Kidney epithelial cell (primary cell): Measurements from ENCODE around the gene AHNAK2. TPM values are rescaled to one million over a fixed set of nuclear protein-coding genes. Genes with fewer than 3 reads are reported as not detected.

Experiments used
- DNase-seq: peaks from one replicate; pipeline ENCODE4 v3.0.0-alpha.2; 2010; ENCODE audit warnings: low read depth
- H3K27me3 ChIP-seq: 2 replicates; pipeline ENCODE4 v1.6.0; 2011; ENCODE audit warnings: low read length; ENCODE audit not compliant: control insufficient read depth, insufficient read depth
- H3K36me3 ChIP-seq: 2 replicates; pipeline ENCODE4 v1.5.1; 2011; ENCODE audit warnings: low read length; ENCODE audit not compliant: control insufficient read depth, insufficient read depth
- H3K4me3 ChIP-seq: 2 replicates; pipeline ENCODE4 v1.5.1; 2011; ENCODE audit warnings: low read depth, mild to moderate bottlenecking, control low read depth, low read length
- total RNA-seq: library from RNA; depleted of rRNA; stranded (reverse); fragments of >200 nt; gene quantifications from 2 replicates; pipeline ENCODE4 v1.2.3, GENCODE V29; 2015
- TF ChIP-seq, protein P1 (sequence below): IDR thresholded peaks from 2 replicates; pipeline ENCODE4 v1.5.1; 2011; ENCODE audit warnings: mild to moderate bottlenecking, moderate library complexity, low read length, control low read depth, inconsistent platforms; ENCODE audit not compliant: insufficient read depth, poor library complexity, severe bottlenecking

The AHNAK2 gene
- total RNA-seq, 1 donor from 2014 or later: 121 TPM

DNA sequence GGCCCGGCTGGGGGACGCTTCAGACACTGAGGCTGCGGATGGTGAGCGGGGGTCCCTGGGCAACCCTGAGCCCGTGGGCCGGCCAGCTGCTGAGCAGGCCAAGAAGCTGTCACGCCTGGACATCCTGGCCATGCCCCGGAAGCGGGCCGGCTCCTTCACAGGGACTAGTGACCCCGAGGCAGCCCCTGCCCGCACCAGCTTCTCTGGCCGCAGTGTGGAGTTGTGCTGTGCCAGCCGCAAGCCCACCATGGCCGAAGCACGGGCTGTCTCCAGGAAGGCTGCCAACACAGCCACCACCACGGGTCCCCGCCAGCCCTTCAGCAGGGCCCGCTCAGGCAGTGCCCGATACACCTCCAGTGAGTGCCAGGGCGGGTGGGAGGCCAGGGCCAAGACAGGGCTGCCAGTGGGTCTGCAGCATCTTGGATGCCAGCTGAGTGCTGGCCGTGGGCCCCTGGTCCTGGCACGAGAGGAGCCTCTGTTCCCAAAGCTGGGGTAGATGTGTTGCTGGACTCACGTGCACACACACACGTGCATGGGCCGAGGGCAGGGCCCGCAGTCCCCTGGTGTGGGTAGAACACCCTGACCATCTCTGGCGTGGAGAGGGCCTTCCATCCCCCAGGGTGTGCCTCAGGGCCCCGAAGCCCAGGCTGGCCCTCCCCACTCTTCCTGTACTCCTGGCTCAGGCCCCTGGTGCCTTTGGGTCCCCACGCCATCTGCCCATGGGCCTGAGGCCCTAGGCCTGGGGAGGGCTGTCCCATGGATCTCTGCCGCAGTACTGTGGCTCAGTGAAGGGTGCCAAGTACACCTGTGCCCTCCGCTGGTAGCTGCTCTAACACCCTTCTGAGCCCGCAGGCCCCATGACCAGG is 90.3 kb downstream of the AHNAK2 start:
- TF ChIP-seq, protein P1, sequence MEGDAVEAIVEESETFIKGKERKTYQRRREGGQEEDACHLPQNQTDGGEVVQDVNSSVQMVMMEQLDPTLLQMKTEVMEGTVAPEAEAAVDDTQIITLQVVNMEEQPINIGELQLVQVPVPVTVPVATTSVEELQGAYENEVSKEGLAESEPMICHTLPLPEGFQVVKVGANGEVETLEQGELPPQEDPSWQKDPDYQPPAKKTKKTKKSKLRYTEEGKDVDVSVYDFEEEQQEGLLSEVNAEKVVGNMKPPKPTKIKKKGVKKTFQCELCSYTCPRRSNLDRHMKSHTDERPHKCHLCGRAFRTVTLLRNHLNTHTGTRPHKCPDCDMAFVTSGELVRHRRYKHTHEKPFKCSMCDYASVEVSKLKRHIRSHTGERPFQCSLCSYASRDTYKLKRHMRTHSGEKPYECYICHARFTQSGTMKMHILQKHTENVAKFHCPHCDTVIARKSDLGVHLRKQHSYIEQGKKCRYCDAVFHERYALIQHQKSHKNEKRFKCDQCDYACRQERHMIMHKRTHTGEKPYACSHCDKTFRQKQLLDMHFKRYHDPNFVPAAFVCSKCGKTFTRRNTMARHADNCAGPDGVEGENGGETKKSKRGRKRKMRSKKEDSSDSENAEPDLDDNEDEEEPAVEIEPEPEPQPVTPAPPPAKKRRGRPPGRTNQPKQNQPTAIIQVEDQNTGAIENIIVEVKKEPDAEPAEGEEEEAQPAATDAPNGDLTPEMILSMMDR: no peak
- DNase-seq: no peak
- Histone ChIP-seq H3K27me3 (no peaks in the 10 kb centered on the region), H3K4me3 (no peak overlapping the region), H3K36me3 (peaks cover 4% of the 10 kb centered on the region)

Other genes with a start within 250 kb of the AHNAK2 start
- gene SIVA1, start 225.2 kb downstream of the AHNAK2 start, total RNA-seq: 222 and 235 TPM in 2 replicates
- 144 and 159 TPM in 2 replicates for gene AKT1, start 182.6 kb downstream of the AHNAK2 start, total RNA-seq
- gene ZBTB42, start 177.3 kb downstream of the AHNAK2 start, total RNA-seq: 8.4 and 13.8 TPM in 2 replicates
- gene CEP170B, start 113.1 kb downstream of the AHNAK2 start, total RNA-seq: 51.9 and 60.9 TPM in 2 replicates
- gene PLD4, start 53.5 kb downstream of the AHNAK2 start, total RNA-seq: 0.04 and 0.68 TPM in 2 replicates
- 12.6 and 17.1 TPM in 2 replicates for gene CLBA1, start 7.4 kb upstream of the AHNAK2 start, total RNA-seq
- 33.2 and 34.6 TPM in 2 replicates for gene CDCA4, start 42.7 kb upstream of the AHNAK2 start, total RNA-seq
- 1.7 and 1.9 TPM in 2 replicates for gene GPR132, start 87.1 kb upstream of the AHNAK2 start, total RNA-seq
- 2.4 and 2.7 TPM in 2 replicates for gene JAG2, start 190.4 kb upstream of the AHNAK2 start, total RNA-seq
- gene NUDT14, start 202.9 kb upstream of the AHNAK2 start, total RNA-seq: 73.0 and 87.4 TPM in 2 replicates